Hair follicular keratinocyte (primary cell): ENCODE data around the gene SH3BGR. TPM values are rescaled to one million over a fixed set of nuclear protein-coding genes. Genes with fewer than 3 reads are reported as not detected.

Experiments
- total RNA-seq: library from RNA; depleted of rRNA; stranded (reverse); fragments of >200 nt; gene quantifications from 2 replicates; pipeline ENCODE4 v1.2.3, GENCODE V29; 2015

The SH3BGR gene
- total RNA-seq: 0.46 and 0.70 TPM in 2 replicates

GRCh38 chr21:39451332-39452206 lies at the start of gene SH3BGR:
TSS of gene SH3BGR (plus strand) at chr21:39451970. CDS start at chr21:39452097, 127 bp downstream.

DNA sequence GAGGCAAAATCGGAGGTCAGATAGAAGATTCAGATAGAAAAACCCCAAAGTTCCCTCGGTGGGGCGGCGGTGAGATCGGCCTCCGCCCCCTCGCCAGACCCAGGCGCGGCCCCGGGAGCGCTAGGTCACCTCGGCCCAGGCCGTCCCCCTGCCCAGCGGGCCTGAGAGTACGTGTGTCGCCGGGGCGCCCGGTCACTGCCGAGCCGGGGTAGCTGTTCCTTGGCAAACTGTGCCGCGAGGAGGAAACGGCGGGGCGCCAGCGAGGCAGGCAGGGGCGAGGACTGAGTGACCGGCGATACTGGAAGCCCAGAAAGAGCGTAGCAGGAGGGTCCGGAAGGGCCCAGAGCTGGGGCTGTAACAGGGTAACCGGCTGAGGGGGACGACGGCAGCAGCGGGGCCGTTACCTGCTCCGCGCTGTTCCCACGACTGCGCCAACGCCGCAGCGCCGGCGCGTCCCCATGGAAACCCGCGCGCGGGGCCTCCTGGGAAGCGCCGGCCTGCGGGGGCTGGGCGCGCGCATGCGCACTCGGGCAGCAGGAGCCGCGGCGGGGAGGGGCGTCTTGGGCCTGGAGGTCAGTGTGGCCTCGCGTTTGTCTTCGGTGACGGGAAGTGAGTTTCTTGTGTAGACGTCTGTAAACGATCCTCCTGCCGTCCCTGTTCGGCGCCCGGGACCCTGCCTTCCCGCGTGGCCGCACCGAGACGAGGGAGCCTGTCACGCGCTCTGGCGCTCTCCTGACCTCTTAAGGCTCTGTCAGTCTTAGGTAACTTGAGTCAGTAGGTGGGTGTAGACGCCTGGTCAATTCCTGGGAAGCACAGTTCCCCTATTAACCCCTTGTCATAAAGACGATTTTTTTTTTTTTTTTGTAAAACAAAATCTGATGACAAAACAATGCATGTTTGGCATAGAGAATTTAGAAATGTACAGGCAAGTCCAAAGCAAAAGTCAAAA lies 6.2 kb upstream of the SH3BGR start, which contains the start of gene LCA5L:
TSS of gene LCA5L (minus strand) at position 458 of the 949 bp plus-strand sequence. CDS start 17,285 bp downstream, outside the sequence.

Other genes starting within 250 kb of the SH3BGR start
- 18.1 and 24.9 TPM in 2 replicates for gene BRWD1, start 138.3 kb upstream of the SH3BGR start, total RNA-seq
- gene HMGN1, start 102.9 kb upstream of the SH3BGR start, total RNA-seq: 282 and 406 TPM in 2 replicates
- 0.19 and 0.47 TPM in 2 replicates for gene LCA5L, start 6.2 kb upstream of the SH3BGR start, total RNA-seq
- gene B3GALT5, start 161.0 kb downstream of the SH3BGR start, total RNA-seq: not detected in 2 replicates